Endodermal cell (in vitro differentiated cells): ENCODE data around the gene MYOM1. TPM values are rescaled to one million over a fixed set of nuclear protein-coding genes. Genes with fewer than 3 reads are reported as not detected.
A peak's percentile ranks its signal among the peaks of the same experiment; 100 is the strongest.

ENCODE experiments used
- DNase-seq: peaks from one replicate; pipeline ENCODE4 v3.0.0-alpha.2; 2017
- H3K27ac ChIP-seq: 2 replicates; pipeline ENCODE4 v1.5.1; 2013; ENCODE audit warnings: mild to moderate bottlenecking, low read depth, low read length, moderate library complexity
- H3K27me3 ChIP-seq: 2 replicates; pipeline ENCODE4 v1.6.1; 2013; ENCODE audit warnings: mild to moderate bottlenecking, low read length, moderate library complexity; ENCODE audit not compliant: insufficient read depth, control insufficient read depth, poor library complexity, severe bottlenecking
- H3K36me3 ChIP-seq: 2 replicates; pipeline ENCODE4 v1.7.0; 2013; ENCODE audit warnings: mild to moderate bottlenecking, low read length, moderate library complexity; ENCODE audit not compliant: control insufficient read depth, insufficient read depth
- H3K4me1 ChIP-seq: one replicate; pipeline ENCODE4 v1.7.0; 2013; ENCODE audit warnings: low read length; ENCODE audit not compliant: control insufficient read depth, insufficient read depth
- H3K4me3 ChIP-seq: 2 replicates; pipeline ENCODE4 v1.5.1; 2013; ENCODE audit warnings: mild to moderate bottlenecking, low read length, moderate library complexity
- H3K9ac ChIP-seq: 2 replicates; pipeline ENCODE4 v1.6.1; 2013; ENCODE audit warnings: mild to moderate bottlenecking, low read length, moderate library complexity; ENCODE audit not compliant: poor library complexity, severe bottlenecking; ENCODE audit errors: extremely low read depth
- H3K9me3 ChIP-seq: 2 replicates; pipeline ENCODE4 v1.6.1; 2013; ENCODE audit warnings: mild to moderate bottlenecking, low read length, moderate library complexity; ENCODE audit not compliant: control insufficient read depth
- H3K27ac Mint-ChIP-seq: 2 replicates; pipeline ENCODE4 v1.8.0; 2020; ENCODE audit warnings: mixed read lengths
- H3K27me3 Mint-ChIP-seq: 2 replicates; pipeline ENCODE4 v1.8.0; 2021; ENCODE audit warnings: mild to moderate bottlenecking, mixed read lengths; ENCODE audit not compliant: insufficient read depth
- H3K36me3 Mint-ChIP-seq: 2 replicates; pipeline ENCODE4 v1.8.0; 2020; ENCODE audit warnings: low read depth, mixed read lengths
- H3K4me1 Mint-ChIP-seq: 2 replicates; pipeline ENCODE4 v1.8.0; 2020; ENCODE audit warnings: mixed read lengths
- H3K4me3 Mint-ChIP-seq: 2 replicates; pipeline ENCODE4 v1.8.0; 2020; ENCODE audit warnings: mild to moderate bottlenecking, moderate library complexity, mixed read lengths
- H3K9me3 Mint-ChIP-seq: 2 replicates; pipeline ENCODE4 v1.8.0; 2020; ENCODE audit warnings: mild to moderate bottlenecking, mixed read lengths
- WGBS, 2 experiments: methylation state at CpG; one replicate each; pipeline versions ENCODE4 v1.1.5 to v1.1.7; 2013; ENCODE audit warnings: missing lambda C conversion rate in 2 of 2, mixed read lengths in 1 of 2; ENCODE audit not compliant: insufficient coverage in 1 of 2, insufficient read length in 1 of 2; 5-methylcytosine and 5-hydroxymethylcytosine counted together
- total RNA-seq, 2 donors: library from RNA; stranded (reverse); fragmentation: NEBNext Ultra II Directional in 1 of 2; extraction: Animal tissue kit (Norgen Biotek cat#: 25700) in 1 of 2; gene quantifications; 2 replicates in 1 of 2; 3 replicates in 1 of 2; pipeline ENCODE4 v1.2.1, GENCODE V29; 2021
- TF ChIP-seq, protein P1 (sequence below): fragments of 200-600 bp; sonication (generic); conservative IDR thresholded peaks from 2 replicates; pipeline ENCODE4 v1.5.0; 2021; ENCODE audit warnings: antibody characterized with exemption, mild to moderate bottlenecking

The MYOM1 gene
- total RNA-seq, 2 donors from 2014 or later = 0.49 to 0.88 TPM

DNA sequence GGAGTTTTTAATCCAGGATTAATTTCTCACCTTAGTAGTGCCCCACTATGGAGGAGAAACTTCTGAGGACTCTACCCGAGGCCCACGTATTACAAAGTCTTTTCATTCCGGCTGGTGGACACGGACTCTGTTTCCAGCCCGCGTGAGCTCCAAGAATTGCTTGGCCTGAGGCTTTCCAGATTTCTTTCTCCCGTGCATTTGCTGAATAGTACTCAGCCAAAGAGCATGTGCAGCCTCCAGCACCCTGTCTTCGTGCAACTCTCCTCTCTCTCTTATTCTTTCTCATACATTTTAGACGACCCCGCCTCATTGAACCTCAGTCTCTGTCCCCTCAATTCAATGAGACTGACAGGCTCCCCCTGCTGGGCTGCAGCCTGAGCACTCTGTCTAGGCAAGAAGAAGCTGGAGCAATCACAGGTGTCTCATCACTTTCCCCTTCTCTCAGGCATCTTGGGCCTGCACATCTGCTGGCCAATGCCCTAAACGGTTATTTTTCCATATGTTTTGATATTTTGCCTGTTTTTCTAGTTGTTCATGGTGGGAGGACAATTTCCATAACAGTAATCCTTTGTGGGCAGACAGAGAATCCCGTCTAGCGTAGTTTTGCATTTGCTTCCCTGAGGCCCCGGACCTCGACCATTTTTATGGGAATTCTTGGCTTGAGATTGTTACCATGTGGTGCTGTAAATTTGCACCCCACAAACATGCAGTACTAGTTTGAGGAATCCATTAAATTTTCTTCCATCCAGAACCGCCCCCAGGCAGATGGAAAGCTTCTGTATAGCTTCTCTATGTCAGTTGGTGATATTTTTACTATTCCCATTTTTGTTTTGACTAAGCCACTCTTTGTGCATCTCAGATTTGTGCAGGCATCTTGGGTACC lies 156.7 kb downstream of the MYOM1 start:
- H3K4me3 Mint-ChIP-seq = no peak overlapping the region
- DNase-seq = peak; percentile 88
- no peaks in the 10 kb centered on the region for H3K27me3 Mint-ChIP-seq
- no peak overlapping the region for H3K27ac ChIP-seq
- no peak overlapping the region for H3K27ac Mint-ChIP-seq
- H3K4me3 ChIP-seq = no peak overlapping the region
- peaks cover 23% of the 10 kb centered on the region for H3K4me1 Mint-ChIP-seq
- H3K36me3 ChIP-seq = no peaks in the 10 kb centered on the region
- H3K36me3 Mint-ChIP-seq = no peaks in the 10 kb centered on the region
- TF ChIP-seq, protein P1, sequence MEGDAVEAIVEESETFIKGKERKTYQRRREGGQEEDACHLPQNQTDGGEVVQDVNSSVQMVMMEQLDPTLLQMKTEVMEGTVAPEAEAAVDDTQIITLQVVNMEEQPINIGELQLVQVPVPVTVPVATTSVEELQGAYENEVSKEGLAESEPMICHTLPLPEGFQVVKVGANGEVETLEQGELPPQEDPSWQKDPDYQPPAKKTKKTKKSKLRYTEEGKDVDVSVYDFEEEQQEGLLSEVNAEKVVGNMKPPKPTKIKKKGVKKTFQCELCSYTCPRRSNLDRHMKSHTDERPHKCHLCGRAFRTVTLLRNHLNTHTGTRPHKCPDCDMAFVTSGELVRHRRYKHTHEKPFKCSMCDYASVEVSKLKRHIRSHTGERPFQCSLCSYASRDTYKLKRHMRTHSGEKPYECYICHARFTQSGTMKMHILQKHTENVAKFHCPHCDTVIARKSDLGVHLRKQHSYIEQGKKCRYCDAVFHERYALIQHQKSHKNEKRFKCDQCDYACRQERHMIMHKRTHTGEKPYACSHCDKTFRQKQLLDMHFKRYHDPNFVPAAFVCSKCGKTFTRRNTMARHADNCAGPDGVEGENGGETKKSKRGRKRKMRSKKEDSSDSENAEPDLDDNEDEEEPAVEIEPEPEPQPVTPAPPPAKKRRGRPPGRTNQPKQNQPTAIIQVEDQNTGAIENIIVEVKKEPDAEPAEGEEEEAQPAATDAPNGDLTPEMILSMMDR = peak; percentile 90
- no peaks in the 10 kb centered on the region for H3K27me3 ChIP-seq
- WGBS, 2 experiments = 60 to 72% methylated on average over 12 to 16 of the region's 16 CpGs
- no peaks in the 10 kb centered on the region for H3K9me3 ChIP-seq
- no peak overlapping the region for H3K9ac ChIP-seq
- peaks cover 3% of the 10 kb centered on the region for H3K4me1 ChIP-seq
- H3K9me3 Mint-ChIP-seq = no peaks in the 10 kb centered on the region

GRCh38 chr18:3061581-3062312 lies 158.0 kb downstream of the MYOM1 start:
- TF ChIP-seq, protein P1 = no peak
- Mint-ChIP-seq H3K9me3 (no peaks in the 10 kb centered on the region), H3K4me3 (no peak overlapping the region), H3K4me1 (peaks cover 22% of the 10 kb centered on the region), H3K36me3 (no peaks in the 10 kb centered on the region), H3K27ac (no peak overlapping the region), H3K27me3 (no peaks in the 10 kb centered on the region)
- Histone ChIP-seq H3K27ac (no peak overlapping the region), H3K4me1 (peaks cover 3% of the 10 kb centered on the region), H3K36me3 (no peaks in the 10 kb centered on the region), H3K4me3 (no peak overlapping the region), H3K9me3 (no peaks in the 10 kb centered on the region), H3K9ac (no peak overlapping the region), H3K27me3 (no peaks in the 10 kb centered on the region)
- peak; percentile 37 for DNase-seq
- 83 to 86% methylated on average over 10 to 11 of the region's 11 CpGs for WGBS, 2 experiments

DNA sequence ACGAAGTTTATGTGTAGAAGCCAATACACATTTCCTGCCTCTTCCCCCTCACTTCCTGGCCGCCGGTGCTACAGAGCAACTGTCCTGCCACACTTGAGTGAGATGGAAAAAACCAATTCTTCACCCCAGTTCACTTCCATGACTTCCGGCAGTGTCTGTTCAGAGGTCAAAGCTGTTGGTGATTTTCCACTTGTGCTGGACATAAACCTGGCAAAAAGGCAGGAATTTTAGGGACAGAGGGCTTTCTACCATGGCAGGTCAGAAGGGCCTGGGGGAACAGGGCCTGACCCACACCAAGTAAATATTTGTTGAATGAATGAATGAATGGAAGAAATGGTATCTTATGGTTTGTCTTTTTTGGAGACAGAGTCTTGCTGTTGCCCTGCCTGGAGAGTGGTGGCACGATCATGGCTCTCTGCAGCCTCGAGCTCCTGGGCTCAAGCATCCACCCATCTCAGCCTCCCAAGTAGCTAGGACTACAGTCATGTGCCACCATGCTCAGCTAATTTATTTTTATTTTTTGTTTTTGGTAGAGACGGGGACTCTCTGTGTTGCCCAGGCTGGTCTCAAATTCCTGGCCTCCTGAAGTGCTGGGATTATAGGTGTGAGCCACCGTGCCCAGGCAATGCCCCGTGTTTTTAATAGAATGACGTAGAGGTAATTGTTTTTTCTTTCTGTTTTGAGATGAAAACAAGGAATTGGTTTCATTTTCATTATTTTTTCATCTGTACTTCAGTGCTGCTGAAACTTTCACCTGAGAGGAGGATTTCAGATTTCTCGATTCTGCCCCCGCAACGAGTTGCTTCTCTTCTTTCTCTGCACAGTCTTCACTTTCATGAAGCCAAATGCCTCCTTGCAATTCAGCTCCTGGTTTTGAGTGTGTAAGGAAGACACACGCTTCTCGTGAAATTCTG lies 158.8 kb downstream of the MYOM1 start:
- H3K27me3 Mint-ChIP-seq = no peaks in the 10 kb centered on the region
- Histone ChIP-seq H3K36me3 (no peaks in the 10 kb centered on the region), H3K9me3 (no peaks in the 10 kb centered on the region), H3K4me3 (no peak overlapping the region), H3K27ac (no peak overlapping the region), H3K9ac (no peak overlapping the region), H3K27me3 (no peaks in the 10 kb centered on the region), H3K4me1 (peaks cover 3% of the 10 kb centered on the region)
- no peaks in the 10 kb centered on the region for H3K9me3 Mint-ChIP-seq
- peaks cover 18% of the 10 kb centered on the region for H3K4me1 Mint-ChIP-seq
- H3K4me3 Mint-ChIP-seq = no peak overlapping the region
- no peaks in the 10 kb centered on the region for H3K36me3 Mint-ChIP-seq
- TF ChIP-seq, protein P1 = no peak
- H3K27ac Mint-ChIP-seq = no peak overlapping the region
- 90 to 97% methylated on average over 6 to 15 of the region's 15 CpGs for WGBS, 2 experiments
- peak; percentile 43 for DNase-seq
